HepG2 (cell line): ENCODE measurements around the gene RPL38. TPM values are rescaled to one million over a fixed set of nuclear protein-coding genes. Genes with fewer than 3 reads are reported as not detected.
A peak's percentile ranks its signal among the peaks of the same experiment; 100 is the strongest.

Experiments
- AHDC1 ChIP-seq: sonication (generic); formaldehyde crosslinking; IDR thresholded peaks from 2 replicates; pipeline ENCODE4 v1.5.1; 2020; ENCODE audit warnings: mild to moderate bottlenecking, missing genetic modification reagents, borderline replicate concordance
- ATF3 ChIP-seq: sonication (generic); formaldehyde crosslinking; IDR thresholded peaks from 2 replicates; pipeline ENCODE4 v1.4.0; 2020; ENCODE audit warnings: missing genetic modification reagents
- CEBPB ChIP-seq: IDR thresholded peaks from 2 replicates; pipeline ENCODE4 v1.6.1; 2011; ENCODE audit warnings: low read depth, low read length, improper control_type of control experiment, borderline replicate concordance
- CEBPG ChIP-seq: IDR thresholded peaks from 2 replicates; pipeline ENCODE4 v1.6.1; 2016
- FOXC1 ChIP-seq: sonication (generic); formaldehyde crosslinking; IDR thresholded peaks from 2 replicates; pipeline ENCODE4 v1.8.0; 2022; ENCODE audit warnings: mild to moderate bottlenecking, missing genetic modification reagents, borderline replicate concordance
- GRHL1 ChIP-seq: sonication (generic); formaldehyde crosslinking; conservative IDR thresholded peaks from 2 replicates; pipeline ENCODE4 v1.8.0; 2022; ENCODE audit warnings: missing genetic modification reagents
- JUNB ChIP-seq: sonication (generic); formaldehyde crosslinking; IDR thresholded peaks from 2 replicates; pipeline ENCODE4 v1.8.0; 2022; ENCODE audit warnings: missing genetic modification reagents, mild to moderate bottlenecking, borderline replicate concordance
- KDM1A ChIP-seq: IDR thresholded peaks from 2 replicates; pipeline ENCODE4 v1.6.1; 2016; ENCODE audit warnings: missing compliant biosample characterization
- MIER3 ChIP-seq: IDR thresholded peaks from 2 replicates; pipeline ENCODE4 v1.6.1; 2016; ENCODE audit warnings: missing compliant biosample characterization, borderline replicate concordance
- MYNN ChIP-seq: sonication (generic); formaldehyde crosslinking; IDR thresholded peaks from 2 replicates; pipeline ENCODE4 v1.4.0; 2020; ENCODE audit warnings: mild to moderate bottlenecking, low read depth, missing genetic modification reagents
- PBX2 ChIP-seq: IDR thresholded peaks from 2 replicates; pipeline ENCODE4 v1.6.1; 2016; ENCODE audit warnings: control low read depth
- RAD21 ChIP-seq: fragments of 450-650 bp; formaldehyde crosslinking; IDR thresholded peaks from 2 replicates; pipeline ENCODE4 v1.5.0; 2020; ENCODE audit warnings: mild to moderate bottlenecking
- RCOR2 ChIP-seq: IDR thresholded peaks from 2 replicates; pipeline ENCODE4 v1.6.1; 2016; ENCODE audit warnings: missing biosample characterization, missing genetic modification reagents
- SNAI1 ChIP-seq: sonication (generic); formaldehyde crosslinking; IDR thresholded peaks from 2 replicates; pipeline ENCODE4 v1.5.0; 2020; ENCODE audit warnings: mild to moderate bottlenecking, missing genetic modification reagents, borderline replicate concordance
- ZNF124 ChIP-seq: sonication (generic); formaldehyde crosslinking; IDR thresholded peaks from 2 replicates; pipeline ENCODE4 v1.4.0; 2020; ENCODE audit warnings: missing genetic modification reagents
- ZNF225 ChIP-seq: sonication (generic); formaldehyde crosslinking; IDR thresholded peaks from 2 replicates; pipeline ENCODE4 v1.4.0; 2020; ENCODE audit warnings: mild to moderate bottlenecking, missing genetic modification reagents
- ZNF33B ChIP-seq: sonication (generic); formaldehyde crosslinking; IDR thresholded peaks from 2 replicates; pipeline ENCODE4 v1.5.1; 2020; ENCODE audit warnings: mild to moderate bottlenecking, missing genetic modification reagents
- ZSCAN9 ChIP-seq: IDR thresholded peaks from 2 replicates; pipeline ENCODE4 v1.6.1; 2016; ENCODE audit warnings: borderline replicate concordance
- polyA plus RNA-seq, 8 experiments: library from polyadenylated mRNA; depleted of rRNA in 3 of 8; stranded (reverse) in 7 of 8; unstranded in 1 of 8; fragments of >200 nt; fragmentation: Illumina TruSeq in 4 of 8; extraction: Trizol in 4 of 8; gene quantifications; 2 replicates each; pipeline versions ENCODE4 v1.2.1 to v1.2.3, GENCODE V29; 2011 to 2016; ENCODE audit warnings: low read depth in 4 of 8, missing spikeins in 1 of 8, mixed read lengths in 1 of 8; ENCODE audit not compliant: insufficient read depth in 1 of 8
- total RNA-seq, 5 experiments: library from RNA; depleted of rRNA; stranded (reverse); fragments of >200 nt; fragmentation: Illumina TruSeq; extraction: Trizol; gene quantifications; 2 replicates each; pipeline ENCODE4 v1.2.3, GENCODE V29; 2016; ENCODE audit warnings: low read depth in 1 of 5
- TF ChIP-seq, protein P1 (sequence below): sonication (generic); formaldehyde crosslinking; IDR thresholded peaks from 2 replicates; pipeline ENCODE4 v1.9.0; 2022; ENCODE audit warnings: low read depth, missing genetic modification reagents

Gene RPL38
- total and polyA plus RNA-seq, 2 of the 13 experiments (the other 11 are each of a cell fraction or from before 2014, with no cell fraction given), result 2,370 to 2,372 TPM

- TF ChIP-seq AHDC1, result no peak
- TF ChIP-seq GRHL1 (CRISPR knock-in tag), result no peak
- no peak for TF ChIP-seq FOXC1 (CRISPR knock-in tag)
- TF ChIP-seq RCOR2 (CRISPR knock-in tag), result peak; percentile 62; the same call in 1 of the 2 replicates
- peak; percentile 32 for TF ChIP-seq CEBPG (CRISPR knock-in tag)
- no peak for TF ChIP-seq ZNF124 (CRISPR knock-in tag)
- TF ChIP-seq PBX2 (CRISPR knock-in tag), result no peak
- TF ChIP-seq KDM1A (CRISPR knock-in tag), result 0 out of 2 replicates have a peak, but pooled peaks have one; percentile 51
- TF ChIP-seq JUNB (CRISPR knock-in tag), result peak; percentile 50; the same call in 1 of the 2 replicates
- TF ChIP-seq MIER3 (CRISPR knock-in tag), result peak; percentile 26; the same call in 1 of the 2 replicates
- TF ChIP-seq RAD21 (CRISPR knock-in tag), result no peak
- peak; percentile 72; the same call in 1 of the 2 replicates for TF ChIP-seq ATF3 (CRISPR knock-in tag)
- TF ChIP-seq MYNN, result no peak
- no peak for TF ChIP-seq ZNF33B (CRISPR knock-in tag)
- TF ChIP-seq ZNF225 (CRISPR knock-in tag), result no peak
- TF ChIP-seq, protein P1, sequence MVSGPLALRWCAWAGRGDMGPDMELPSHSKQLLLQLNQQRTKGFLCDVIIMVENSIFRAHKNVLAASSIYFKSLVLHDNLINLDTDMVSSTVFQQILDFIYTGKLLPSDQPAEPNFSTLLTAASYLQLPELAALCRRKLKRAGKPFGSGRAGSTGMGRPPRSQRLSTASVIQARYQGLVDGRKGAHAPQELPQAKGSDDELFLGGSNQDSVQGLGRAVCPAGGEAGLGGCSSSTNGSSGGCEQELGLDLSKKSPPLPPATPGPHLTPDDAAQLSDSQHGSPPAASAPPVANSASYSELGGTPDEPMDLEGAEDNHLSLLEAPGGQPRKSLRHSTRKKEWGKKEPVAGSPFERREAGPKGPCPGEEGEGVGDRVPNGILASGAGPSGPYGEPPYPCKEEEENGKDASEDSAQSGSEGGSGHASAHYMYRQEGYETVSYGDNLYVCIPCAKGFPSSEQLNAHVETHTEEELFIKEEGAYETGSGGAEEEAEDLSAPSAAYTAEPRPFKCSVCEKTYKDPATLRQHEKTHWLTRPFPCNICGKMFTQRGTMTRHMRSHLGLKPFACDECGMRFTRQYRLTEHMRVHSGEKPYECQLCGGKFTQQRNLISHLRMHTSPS (CRISPR knock-in tag), result no peak
- TF ChIP-seq ZSCAN9 (CRISPR knock-in tag), result no peak
- no peak for TF ChIP-seq SNAI1 (CRISPR knock-in tag)
- TF ChIP-seq CEBPB, result peak; percentile 32; the same call in 1 of the 2 replicates
Measured at GRCh38 chr17:74192950-74193781, 10.3 kb upstream of the RPL38 start (continued).
